Measurements from ENCODE around the gene CGAS. TPM values are rescaled to one million over a fixed set of nuclear protein-coding genes. Genes with fewer than 3 reads are reported as not detected.
A peak's percentile ranks its signal among the peaks of the same experiment; 100 is the strongest.

CGAS gene
- total RNA-seq, 1 experiment from 2014 or later: 6.4 TPM

GRCh38 chr6:73455865-73456629 is 4.0 kb upstream of the CGAS start:
- POLR2A ChIA-PET: no interaction called here
- H3K27me3 Mint-ChIP-seq (ENCODE audit: low read depth): peaks cover 18% of the 10 kb centered on the region
- CTCF ChIA-PET: no interaction called here
- no peak for ATAC-seq
- TF ChIP-seq ZNF532 (CRISPR knock-in tag; IDR thresholded peaks at IDR 0.05; ENCODE audit: borderline replicate concordance) (no peak), GABPB1 (CRISPR knock-in tag; IDR thresholded peaks at IDR 0.05) (peak; percentile 91)
- H3K9me3 Mint-ChIP-seq: no peaks in the 10 kb centered on the region
- no peak for DNase-seq (ENCODE audit: low spot score)
- no peak overlapping the region for H3K27ac Mint-ChIP-seq
- H3K36me3 Mint-ChIP-seq: no peaks in the 10 kb centered on the region
- H3K4me1 Mint-ChIP-seq: no peaks in the 10 kb centered on the region
- no peak overlapping the region for H3K4me3 Mint-ChIP-seq

- ChIA-PET CTCF (interaction anchor here (0.7 to 3.3 kb wide), 6 partner anchors 10 to 201 kb away, joined by 3 to 14 read pairs (median 4); partner anchors contain the start of gene MTO1), POLR2A (interaction anchor here (0.6 to 2.6 kb wide), 4 partner anchors 10 to 119 kb away, joined by 3 to 15 read pairs (median 3); partner anchors contain the start of genes EEF1A1 and MTO1)
- peaks cover 6% of the 10 kb centered on the region for H3K4me1 Mint-ChIP-seq
- peaks cover 3% of the 10 kb centered on the region for H3K36me3 Mint-ChIP-seq
- ATAC-seq (peak; percentile 65), DNase-seq (ENCODE audit: low spot score) (peak; percentile 59)
- H3K9me3 Mint-ChIP-seq: no peaks in the 10 kb centered on the region
- peak overlapping the region; percentile 67 for H3K4me3 Mint-ChIP-seq
- H3K27me3 Mint-ChIP-seq (ENCODE audit: low read depth): peaks cover 35% of the 10 kb centered on the region
- no peak overlapping the region for H3K27ac Mint-ChIP-seq
- TF ChIP-seq MXD4 (CRISPR knock-in tag; IDR thresholded peaks at IDR 0.05; ENCODE audit: borderline replicate concordance) (no peak), PRRX2 (CRISPR knock-in tag; IDR thresholded peaks at IDR 0.05) (no peak), AR (CRISPR knock-in tag; IDR thresholded peaks at IDR 0.05) (no peak), PRDM15 (CRISPR knock-in tag; IDR thresholded peaks at IDR 0.05) (peak; percentile 26; the same call in 1 of the 2 replicates), ZBTB43 (CRISPR knock-in tag; IDR thresholded peaks at IDR 0.05) (peak; percentile 69; the same call in 1 of the 2 replicates), GTF2I (CRISPR knock-in tag; conservative IDR thresholded peaks at IDR 0.05) (no peak), ZSCAN18 (CRISPR knock-in tag; IDR thresholded peaks at IDR 0.05) (no peak), ERG (CRISPR knock-in tag; IDR thresholded peaks at IDR 0.05) (no peak), NR1H2 (CRISPR knock-in tag; IDR thresholded peaks at IDR 0.05) (0 out of 2 replicates have a peak, but pooled peaks have one; percentile 62), CREB1 (CRISPR knock-in tag; IDR thresholded peaks at IDR 0.05) (peak; percentile 79; the same call in 1 of the 2 replicates), JAZF1 (CRISPR knock-in tag; IDR thresholded peaks at IDR 0.05) (no peak), E2F1 (CRISPR knock-in tag; IDR thresholded peaks at IDR 0.05) (peak; percentile 90)
Observed at GRCh38 chr6:73451223-73452106, 632 bp downstream of the CGAS start.
